Measurements from ENCODE around the gene LSM6. TPM values are rescaled to one million over a fixed set of nuclear protein-coding genes. Genes with fewer than 3 reads are reported as not detected.

Gene LSM6
- total RNA-seq, 4 donors from 2014 or later = 23.2 to 60.1 (median 45.0) TPM

GRCh38 chr4:146238107-146238506 is 62.6 kb downstream of the LSM6 start:
- no peak for DNase-seq (ENCODE audit: low spot score)
- TF ChIP-seq CTCF (IDR thresholded peaks at IDR 0.05) = no peak
- ATAC-seq (ENCODE audit: low FRiP score) = no peak

Other genes starting within 250 kb of the LSM6 start
- 10 to 100 TPM in 1 of 4 donors, 1 to 10 TPM in 3; 5.2 to 11.8 (median 7.1) TPM for gene ZNF827, start 236.9 kb upstream of the LSM6 start, total RNA-seq
- 1 to 10 TPM in 2 of 4 donors, under 1 TPM in 2; 0.24 to 3.6 (median 0.89) TPM for gene REELD1, start 38.8 kb downstream of the LSM6 start, total RNA-seq